Effector CD4-positive, alpha-beta T cell (primary cell): ENCODE data around the gene YTHDF2.
A peak's percentile ranks its signal among the peaks of the same experiment; 100 is the strongest.
"Not testable (repeated sequence)": the region's sequence is repeated elsewhere in the genome, so short reads cannot be mapped to it uniquely, and the experiment has no call there.

Experiments
- DNase-seq: peaks from one replicate; pipeline ENCODE4 v3.0.0-alpha.2; 2020

YTHDF2 gene

GRCh38 chr1:28761189-28761588 lies 24.4 kb downstream of the YTHDF2 start:
- no peak for DNase-seq

- DNase-seq: no peak
Observed at GRCh38 chr1:28766532-28767183, 29.9 kb downstream of the YTHDF2 start.

DNA sequence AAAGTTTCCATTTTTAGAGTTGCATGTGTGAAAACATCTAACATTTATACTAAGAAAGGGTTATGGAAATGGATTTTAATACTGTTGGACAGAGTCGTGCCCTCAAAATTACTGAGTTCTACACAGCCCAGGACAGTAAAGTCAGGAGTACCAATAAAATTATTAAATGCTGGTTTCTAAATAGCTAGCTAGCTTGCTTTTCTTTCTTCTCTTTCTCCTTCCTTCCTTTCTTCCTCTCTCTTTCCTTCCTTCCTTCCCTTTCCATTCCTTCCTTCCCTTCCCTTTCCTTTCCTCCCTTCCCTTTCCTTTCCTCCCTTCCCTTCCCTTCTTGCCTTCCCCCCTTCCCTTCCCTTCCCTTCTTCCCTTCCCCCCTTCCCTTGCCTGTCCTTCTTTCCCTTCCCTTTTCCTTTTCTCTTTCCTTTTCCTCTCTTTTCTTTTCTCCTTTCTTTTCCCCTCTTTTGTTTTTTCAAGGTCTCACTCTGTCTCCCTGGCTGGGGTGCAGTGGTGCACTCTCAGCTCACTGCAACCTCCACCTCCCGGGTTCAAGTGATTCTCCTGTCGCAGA lies 33.9 kb downstream of the YTHDF2 start:
- DNase-seq: no peak

DNA sequence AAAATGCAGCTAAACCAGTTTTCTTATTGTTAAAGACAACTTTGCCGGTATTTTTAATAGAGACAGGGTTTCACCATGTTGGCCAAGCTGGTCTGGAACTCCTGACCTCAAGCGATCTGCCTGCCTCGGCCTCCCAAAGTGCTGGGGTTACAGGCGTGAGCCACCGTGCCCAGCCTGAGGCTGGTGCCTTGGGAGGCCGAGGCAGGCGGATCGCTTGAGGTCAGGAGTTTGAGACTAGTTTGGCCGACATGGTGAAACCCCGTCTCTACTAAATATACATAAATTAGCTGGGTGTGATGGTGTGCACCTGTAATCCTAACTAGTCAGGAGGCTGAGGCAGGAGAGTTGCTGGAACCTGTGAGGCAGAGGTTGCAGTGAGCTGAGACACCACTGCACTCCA lies 35.2 kb downstream of the YTHDF2 start:
- not testable (repeated sequence) for DNase-seq

GRCh38 chr1:28773105-28773504 lies 36.4 kb downstream of the YTHDF2 start:
- no peak for DNase-seq

GRCh38 chr1:28775121-28775942 lies 38.6 kb downstream of the YTHDF2 start:
- DNase-seq: peak; percentile 51

DNA sequence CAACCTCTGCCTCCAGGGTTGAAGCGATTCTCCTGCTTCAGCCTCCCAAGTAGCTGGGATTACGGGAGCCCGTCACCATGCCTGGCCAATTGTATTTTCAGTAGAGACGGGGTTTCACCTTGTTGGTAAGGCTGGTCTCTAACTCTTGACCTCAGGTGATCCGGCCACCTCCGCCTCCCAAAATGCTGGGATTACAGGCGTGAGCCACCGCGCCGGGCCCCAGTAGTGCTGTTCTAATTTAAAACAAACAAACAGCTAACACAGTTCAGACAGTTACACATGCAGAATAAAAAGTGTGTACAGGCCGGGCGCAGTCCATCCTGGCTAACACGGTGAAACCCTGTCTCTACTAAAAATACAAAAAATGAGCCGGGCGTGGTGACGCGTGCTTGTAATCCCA lies 39.6 kb downstream of the YTHDF2 start:
- DNase-seq: no peak

GRCh38 chr1:28778021-28778420 lies 41.3 kb downstream of the YTHDF2 start:
- no peak for DNase-seq

GRCh38 chr1:28779751-28780408 lies 43.1 kb downstream of the YTHDF2 start:
- DNase-seq: no peak

DNA sequence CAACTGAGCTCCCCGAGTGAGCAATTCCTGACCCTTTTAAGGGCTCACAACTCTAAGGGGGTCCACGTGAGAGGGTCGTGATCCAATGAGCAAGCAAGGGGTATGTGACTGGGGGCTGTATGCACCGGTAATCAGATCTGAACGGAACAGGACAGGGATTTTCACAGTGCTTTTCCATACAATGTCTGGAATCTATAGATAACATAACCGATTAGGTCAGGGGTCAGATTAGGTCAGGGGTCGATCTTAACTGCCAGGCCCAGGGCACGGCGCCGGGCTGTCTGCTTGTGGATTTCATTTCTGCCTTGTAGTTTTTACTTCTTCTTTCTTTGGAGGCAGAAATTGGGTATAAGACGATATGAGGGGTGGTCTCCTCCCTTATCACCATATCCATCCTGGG lies 44.6 kb downstream of the YTHDF2 start:
- DNase-seq: no peak

DNA sequence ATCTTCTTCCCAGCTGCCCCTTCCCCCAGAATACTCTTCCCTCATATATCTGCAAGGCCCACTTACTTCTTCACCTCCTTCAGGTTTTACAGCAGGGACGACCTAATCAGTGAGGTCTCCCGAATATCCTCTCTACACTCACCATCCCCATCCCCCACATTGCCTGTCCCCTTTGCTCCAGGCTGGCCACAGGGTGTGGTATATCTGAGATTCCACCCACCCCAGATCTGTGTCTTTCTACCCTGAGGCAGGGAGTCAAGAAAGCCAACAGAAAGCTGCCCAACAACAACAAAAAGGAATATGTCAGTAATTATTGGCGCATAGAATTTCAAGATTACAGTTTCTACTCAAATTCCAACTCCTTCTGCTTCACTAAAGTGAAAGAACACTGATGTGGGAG lies 45.3 kb downstream of the YTHDF2 start:
- no peak for DNase-seq

DNA sequence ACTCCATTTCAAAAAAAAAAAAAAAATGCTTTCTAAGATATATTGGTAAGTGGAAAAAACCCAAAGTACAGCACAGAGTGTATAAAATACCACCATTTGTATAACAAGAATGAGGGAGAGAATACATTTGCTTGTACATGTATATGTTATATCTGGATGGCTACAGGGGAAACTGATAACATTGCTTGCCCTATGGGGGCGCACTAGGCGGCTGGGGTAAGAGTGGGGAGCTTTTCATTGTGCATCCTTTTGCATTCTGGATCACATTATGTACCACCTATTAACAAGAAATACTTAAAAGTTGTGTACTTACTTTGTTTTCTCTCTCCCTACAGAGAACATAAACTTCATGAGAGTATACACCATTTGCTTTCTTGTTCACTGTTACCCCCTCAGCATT lies 46.6 kb downstream of the YTHDF2 start:
- no peak for DNase-seq

DNA sequence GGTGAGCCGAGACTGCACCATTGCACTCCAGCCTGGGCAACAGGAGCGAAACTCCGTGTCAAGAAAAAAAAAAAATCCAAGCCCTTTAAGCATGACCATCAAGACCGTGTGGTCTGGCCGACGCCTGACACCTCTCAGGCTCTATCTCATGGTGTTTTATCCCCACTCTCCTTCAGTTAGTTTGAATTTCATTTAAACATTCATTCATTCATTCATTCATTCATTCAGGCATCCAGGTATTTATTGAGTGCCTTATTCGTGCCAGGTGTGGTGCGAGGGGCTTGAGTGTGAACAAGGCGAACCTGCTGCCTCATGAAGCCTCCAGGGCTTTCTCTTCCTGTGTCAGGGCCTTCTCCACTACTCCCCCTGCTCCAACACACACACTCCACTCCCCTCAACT lies 52.7 kb downstream of the YTHDF2 start:
- DNase-seq: no peak

GRCh38 chr1:28789816-28790215 lies 53.1 kb downstream of the YTHDF2 start:
- no peak for DNase-seq

GRCh38 chr1:28790377-28791035 lies 53.8 kb downstream of the YTHDF2 start:
- no peak for DNase-seq

DNA sequence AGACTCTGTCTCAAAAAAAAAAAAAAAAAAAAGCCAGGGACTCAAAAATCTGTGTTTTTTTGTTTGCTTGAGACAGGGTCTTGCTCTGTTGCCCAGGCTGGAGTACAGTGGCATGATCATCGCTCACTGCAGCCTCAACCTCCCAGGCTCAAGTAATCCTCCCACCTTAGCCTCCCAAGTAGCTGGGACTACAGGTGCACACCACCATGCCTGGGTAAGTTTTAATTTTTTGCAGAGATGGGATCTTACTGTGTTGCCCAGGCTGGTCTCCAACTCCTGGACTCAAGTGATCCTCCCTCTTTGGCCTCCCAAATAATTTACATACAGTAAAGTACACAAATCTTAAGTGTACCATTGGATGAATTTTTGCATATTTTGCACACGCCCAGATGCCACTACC lies 55.2 kb downstream of the YTHDF2 start:
- DNase-seq: not testable (repeated sequence)

DNA sequence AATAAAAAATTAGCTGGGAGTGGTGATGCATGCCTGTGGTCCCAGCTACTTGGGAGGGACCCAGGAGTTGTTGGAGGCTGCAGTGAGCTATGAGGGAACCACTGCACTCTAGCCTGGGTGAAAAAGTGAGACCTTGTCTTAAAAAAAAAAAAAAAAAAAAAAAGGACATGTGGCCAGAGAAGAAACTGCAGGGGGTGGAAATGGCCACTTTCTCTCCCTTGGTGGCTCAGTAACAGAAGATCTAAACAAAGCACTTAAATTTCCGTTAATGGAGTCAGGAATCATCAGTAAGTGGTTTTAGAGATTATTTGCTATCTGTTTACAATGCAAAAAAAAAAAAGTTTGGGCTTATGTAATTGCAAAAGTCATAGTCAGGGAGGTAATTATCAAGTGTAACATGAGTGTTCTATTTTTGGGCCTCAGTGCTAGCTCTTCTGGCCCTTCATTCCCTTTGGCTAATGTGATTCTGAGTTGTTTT lies 55.9 kb downstream of the YTHDF2 start:
- no peak for DNase-seq

DNA sequence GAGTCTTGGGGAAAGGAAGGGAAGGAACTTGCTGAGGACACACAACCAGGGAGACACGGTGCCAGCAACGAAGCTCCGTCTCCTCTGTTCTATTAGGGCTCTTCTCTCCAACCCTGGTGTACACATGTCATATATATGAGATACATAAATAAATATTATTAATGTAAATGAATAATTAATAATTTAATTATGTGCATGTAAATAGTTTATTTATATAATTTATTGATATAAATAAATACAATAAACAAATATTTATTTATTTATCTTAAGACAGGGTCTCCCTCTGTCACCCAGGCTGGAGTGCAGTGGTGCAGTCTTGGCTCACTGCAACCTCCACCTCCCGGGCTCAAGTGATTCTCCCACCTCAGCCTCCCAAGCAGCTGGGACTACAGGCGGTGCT lies 57.8 kb downstream of the YTHDF2 start:
- DNase-seq: not testable (repeated sequence)

DNA sequence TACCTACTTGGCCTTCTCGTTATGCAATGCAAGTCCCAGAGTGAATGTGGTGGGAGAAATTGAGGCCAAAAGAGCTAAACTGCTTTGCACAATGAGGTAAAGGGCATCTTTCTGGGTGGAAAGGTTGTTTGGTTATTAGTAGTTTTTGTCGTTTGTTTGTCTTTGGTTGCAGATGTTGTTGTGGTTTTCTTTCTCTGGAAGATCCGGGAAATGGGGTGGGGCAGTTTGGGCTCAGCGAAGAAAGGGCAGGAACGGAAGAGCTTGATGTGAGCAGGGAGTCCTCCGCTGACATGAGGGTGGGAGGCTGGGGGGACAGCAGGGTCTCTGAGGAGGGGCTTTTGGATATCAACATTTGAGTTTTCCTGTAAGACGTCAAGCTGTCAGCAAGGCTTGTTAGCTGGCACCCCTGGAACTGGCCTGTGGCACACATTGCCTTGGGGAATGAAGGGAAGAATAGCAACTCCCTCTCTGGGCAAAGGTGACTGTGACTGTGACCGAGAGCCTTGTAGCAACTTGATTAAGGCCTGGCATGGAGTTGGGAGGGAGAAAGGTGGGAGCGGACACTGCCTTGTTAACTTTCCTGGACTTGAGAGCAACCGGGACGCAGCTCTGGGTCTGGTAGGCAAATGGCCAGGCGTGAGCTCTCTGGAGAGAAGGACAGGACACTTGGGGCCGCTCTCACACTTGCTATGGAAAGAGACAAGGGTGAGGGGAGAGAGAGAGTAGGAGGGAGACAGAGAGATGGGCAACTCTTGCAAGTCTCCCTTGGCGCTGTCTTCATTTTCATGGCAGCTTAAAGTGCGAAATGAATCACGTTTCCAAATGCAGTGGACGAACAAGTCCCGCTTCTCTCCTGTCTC lies 59.8 kb downstream of the YTHDF2 start:
- DNase-seq: no peak

GRCh38 chr1:28800324-28800723 lies 63.6 kb downstream of the YTHDF2 start:
- no peak for DNase-seq

- no peak for DNase-seq
Observed at GRCh38 chr1:28801461-28801860, 64.7 kb downstream of the YTHDF2 start.

- no peak for DNase-seq
Observed at GRCh38 chr1:28803051-28803450, 66.3 kb downstream of the YTHDF2 start.
